Spleen (tissue), 7 donors: ENCODE results near the gene GLIS1.

ENCODE experiments used
- POLR2A ChIP-seq, 3 donors: fragments of 450-650 bp; IDR thresholded peaks; one replicate each; pipeline ENCODE4 v1.5.1; 2017; ENCODE audit warnings: antibody characterized with exemption in 3 of 3, mild to moderate bottlenecking in 1 of 3
- POLR2AphosphoS5 ChIP-seq, 3 donors: sonication (generic); formaldehyde crosslinking; IDR thresholded peaks; one replicate each; pipeline ENCODE4 v1.5.1; 2017; ENCODE audit warnings: antibody characterized with exemption in 3 of 3
- TF ChIP-seq, protein P1 (sequence below), 11 experiments: fragments of 200-600 bp in 7 of 11; fragments of 450-650 bp in 4 of 11; sonication (generic) in 4 of 11; IDR thresholded peaks in 8 of 11; conservative IDR thresholded peaks in 3 of 11; 1 replicate in 7 of 11; 2 replicates in 4 of 11; pipeline versions ENCODE4 v1.4.0 to v1.8.0; 2016 to 2021; ENCODE audit warnings: antibody characterized with exemption in 11 of 11, inconsistent platforms in 4 of 11, mild to moderate bottlenecking in 1 of 11
- donor health status: DM: no; HTN: no; CAD: no; lungs with moderate emphysema.
- donor health status: DM: no; HTN: no; CAD: no.
- donor health status: DM: no; HTN: no; CAD: no.

DNA sequence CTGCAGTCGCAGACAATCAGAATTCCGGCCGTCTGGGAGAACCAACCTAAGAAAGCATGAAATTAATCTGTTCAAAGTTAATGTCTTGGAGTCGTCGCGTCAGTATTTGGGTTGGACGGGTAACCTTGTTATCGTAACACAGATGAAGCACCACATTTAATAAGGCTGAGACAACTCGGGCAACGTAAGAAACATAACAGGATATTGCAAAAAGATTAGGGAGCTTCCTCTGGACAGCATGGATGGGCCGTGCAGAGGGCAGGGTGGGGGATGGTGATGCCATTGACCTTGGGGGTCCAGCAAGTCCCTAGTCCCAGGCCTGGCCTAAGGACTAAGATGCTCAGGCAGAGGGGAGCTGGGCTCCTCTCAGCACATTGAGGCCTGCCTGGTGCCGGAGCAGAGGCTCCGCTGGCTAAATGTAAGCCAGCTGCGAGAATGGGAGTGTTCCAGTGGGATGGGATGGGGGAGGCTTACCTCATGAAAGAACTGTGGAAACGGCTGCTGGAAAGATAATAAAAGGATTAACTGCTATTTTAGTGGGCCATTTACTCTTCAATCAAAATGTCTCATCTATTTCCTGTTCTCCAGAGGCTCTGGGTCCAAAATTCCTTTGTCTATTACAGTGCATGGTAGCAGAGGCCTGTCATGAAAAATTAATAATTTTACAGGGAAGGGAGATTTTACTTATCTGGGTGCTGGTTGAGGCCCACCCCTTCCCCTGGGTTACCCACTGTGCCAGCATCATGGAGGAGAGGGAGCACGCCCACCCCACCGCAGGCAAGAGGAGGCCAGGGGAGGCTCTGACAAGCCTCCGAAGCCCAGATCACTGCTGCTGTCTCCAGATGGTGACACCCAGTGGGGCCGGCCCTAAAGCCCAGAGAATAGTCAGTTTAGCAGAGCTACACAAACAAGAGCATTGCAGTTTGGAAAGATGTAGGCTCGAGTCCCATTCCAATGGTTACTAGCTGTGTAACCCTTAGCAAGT, 148.1 kb downstream of the GLIS1 start:
- TF ChIP-seq POLR2A (IDR thresholded peaks at IDR 0.05) (no peak), POLR2AphosphoS5 (IDR thresholded peaks at IDR 0.05) (peak in 1 of 3 donors; percentile 12)
- TF ChIP-seq, protein P1, sequence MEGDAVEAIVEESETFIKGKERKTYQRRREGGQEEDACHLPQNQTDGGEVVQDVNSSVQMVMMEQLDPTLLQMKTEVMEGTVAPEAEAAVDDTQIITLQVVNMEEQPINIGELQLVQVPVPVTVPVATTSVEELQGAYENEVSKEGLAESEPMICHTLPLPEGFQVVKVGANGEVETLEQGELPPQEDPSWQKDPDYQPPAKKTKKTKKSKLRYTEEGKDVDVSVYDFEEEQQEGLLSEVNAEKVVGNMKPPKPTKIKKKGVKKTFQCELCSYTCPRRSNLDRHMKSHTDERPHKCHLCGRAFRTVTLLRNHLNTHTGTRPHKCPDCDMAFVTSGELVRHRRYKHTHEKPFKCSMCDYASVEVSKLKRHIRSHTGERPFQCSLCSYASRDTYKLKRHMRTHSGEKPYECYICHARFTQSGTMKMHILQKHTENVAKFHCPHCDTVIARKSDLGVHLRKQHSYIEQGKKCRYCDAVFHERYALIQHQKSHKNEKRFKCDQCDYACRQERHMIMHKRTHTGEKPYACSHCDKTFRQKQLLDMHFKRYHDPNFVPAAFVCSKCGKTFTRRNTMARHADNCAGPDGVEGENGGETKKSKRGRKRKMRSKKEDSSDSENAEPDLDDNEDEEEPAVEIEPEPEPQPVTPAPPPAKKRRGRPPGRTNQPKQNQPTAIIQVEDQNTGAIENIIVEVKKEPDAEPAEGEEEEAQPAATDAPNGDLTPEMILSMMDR (IDR thresholded peaks at IDR 0.05 in 8 of 11, conservative IDR thresholded peaks at IDR 0.05 in 3 of 11): no peak
